Adipocyte (in vitro differentiated cells): Measurements from ENCODE around the gene CDC40.

Experiments
- DNase-seq: peaks from one replicate; pipeline ENCODE4 v3.0.0-alpha.2; 2015; ENCODE audit warnings: low read depth
- H3K27me3 ChIP-seq: replicated peaks from 2 replicates; pipeline ENCODE4 v1.7.0; 2013; ENCODE audit warnings: mild to moderate bottlenecking, low read length, moderate library complexity; ENCODE audit not compliant: control insufficient read depth, insufficient read depth
- H3K36me3 ChIP-seq: 2 replicates; pipeline ENCODE4 v1.7.0; 2013; ENCODE audit warnings: low read length, mild to moderate bottlenecking, moderate library complexity; ENCODE audit not compliant: control insufficient read depth, insufficient read depth, severe bottlenecking
- H3K4me1 ChIP-seq: 2 replicates; pipeline ENCODE4 v1.7.0; 2013; ENCODE audit warnings: mild to moderate bottlenecking, low read length, moderate library complexity; ENCODE audit not compliant: control insufficient read depth, insufficient read depth
- H3K4me3 ChIP-seq: 2 replicates; pipeline ENCODE4 v1.7.0; 2013; ENCODE audit warnings: mild to moderate bottlenecking, low read length, moderate library complexity
- H3K9ac ChIP-seq: 2 replicates; pipeline ENCODE4 v1.7.0; 2013; ENCODE audit warnings: mild to moderate bottlenecking, low read length, moderate library complexity
- H3K9me3 ChIP-seq: 2 replicates; pipeline ENCODE4 v1.7.0; 2013; ENCODE audit warnings: mild to moderate bottlenecking, low read length, moderate library complexity; ENCODE audit not compliant: control insufficient read depth

Gene CDC40

DNA sequence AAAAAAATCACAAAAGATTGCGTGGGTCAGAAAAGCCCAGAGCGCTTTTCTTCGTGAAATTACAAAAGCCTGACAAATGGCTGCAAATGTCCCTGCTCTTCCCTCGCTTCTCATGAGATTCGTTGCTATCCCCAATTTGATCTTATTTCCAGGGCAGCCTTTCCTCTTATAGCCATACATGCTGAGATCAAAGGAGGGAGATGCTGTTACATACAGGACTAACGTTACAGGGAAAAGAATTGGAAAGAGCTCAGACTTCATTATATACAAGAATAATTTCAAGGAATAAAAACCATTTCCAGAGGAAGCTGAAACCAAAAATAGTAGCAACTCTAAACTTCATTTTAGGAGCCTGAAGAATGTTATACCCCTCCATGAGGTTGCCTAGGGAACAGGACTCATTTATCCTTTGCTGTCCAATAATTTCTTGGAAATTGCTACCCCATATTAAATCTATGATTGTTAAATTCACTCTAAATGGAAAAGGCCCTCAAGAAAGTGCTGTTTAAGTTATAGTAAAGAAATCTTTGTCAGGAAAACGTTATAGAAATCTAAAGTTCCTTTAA is 97.0 kb downstream of the CDC40 start:
- no peak for DNase-seq
- H3K36me3 ChIP-seq, result no peaks in the 10 kb centered on the region

More for the DNA sequence above, 97.0 kb downstream of the CDC40 start:
- H3K9me3 ChIP-seq, result no peaks in the 10 kb centered on the region
- H3K27me3 ChIP-seq, result no peaks in the 10 kb centered on the region
- no peaks in the 10 kb centered on the region for H3K4me1 ChIP-seq
- no peak overlapping the region for H3K4me3 ChIP-seq
- no peak overlapping the region for H3K9ac ChIP-seq
